Measurements from ENCODE around the gene CD59. TPM values are rescaled to one million over a fixed set of nuclear protein-coding genes. Genes with fewer than 3 reads are reported as not detected.

CD59 gene
- polyA plus RNA-seq, 2 of the 4 experiments (the other 2 are of a cell fraction): 335 to 375 TPM

DNA sequence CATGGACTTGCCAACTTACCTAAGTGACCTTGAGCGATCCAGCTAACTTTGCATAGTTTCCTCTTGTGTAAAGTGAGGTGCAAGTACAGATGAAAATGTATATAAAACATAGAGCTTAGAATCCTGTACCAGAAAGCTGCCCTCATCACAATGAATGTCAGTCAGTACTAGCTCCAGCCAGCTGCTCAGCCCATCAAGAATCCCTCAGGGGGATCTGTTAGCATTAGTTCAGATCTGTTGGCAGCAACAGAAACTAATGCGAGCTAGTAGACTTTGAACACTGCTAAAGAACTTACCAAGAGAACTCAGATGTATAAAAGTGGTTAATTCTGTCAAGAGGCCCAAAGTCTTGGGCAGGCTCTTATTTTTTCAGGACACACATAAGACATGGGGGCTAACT, 29.3 kb downstream of the CD59 start (continued):
- TF ChIP-seq CBX8 (IDR thresholded peaks at IDR 0.05) (no peak), CEBPB (IDR thresholded peaks at IDR 0.05) (no peak)
- TF ChIP-seq, protein P1, sequence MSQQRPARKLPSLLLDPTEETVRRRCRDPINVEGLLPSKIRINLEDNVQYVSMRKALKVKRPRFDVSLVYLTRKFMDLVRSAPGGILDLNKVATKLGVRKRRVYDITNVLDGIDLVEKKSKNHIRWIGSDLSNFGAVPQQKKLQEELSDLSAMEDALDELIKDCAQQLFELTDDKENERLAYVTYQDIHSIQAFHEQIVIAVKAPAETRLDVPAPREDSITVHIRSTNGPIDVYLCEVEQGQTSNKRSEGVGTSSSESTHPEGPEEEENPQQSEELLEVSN (IDR thresholded peaks at IDR 0.05; ENCODE audit: borderline replicate concordance, low read depth): no peak

DNA sequence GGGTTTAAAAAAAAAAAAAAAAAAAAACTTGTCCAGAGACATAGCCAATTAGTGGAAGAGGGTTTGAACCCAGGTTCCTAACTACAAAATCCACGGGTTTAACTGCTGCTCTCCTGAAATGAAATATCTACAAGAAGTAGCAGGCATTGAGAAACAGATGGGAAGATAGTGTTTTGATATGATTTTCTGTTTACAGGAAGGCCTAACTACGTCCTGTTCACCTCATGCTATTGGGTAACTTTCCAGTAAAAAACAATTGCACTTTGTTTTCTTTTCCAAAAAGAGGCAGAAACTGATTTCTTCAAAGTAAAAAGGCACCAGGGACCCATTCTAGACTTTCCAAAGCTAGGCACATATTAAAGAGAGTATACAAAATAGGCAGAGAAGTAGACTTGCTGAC, 29.7 kb downstream of the CD59 start:
- 54% methylated on average over 2 of the region's 2 CpGs for WGBS (ENCODE audit: missing lambda C conversion rate)
- TF ChIP-seq NPAS2 (CRISPR knock-in tag; IDR thresholded peaks at IDR 0.05; ENCODE audit: borderline replicate concordance) (no peak), MAFK (IDR thresholded peaks at IDR 0.05; ENCODE audit: partially characterized antibody) (no peak), CBX8 (IDR thresholded peaks at IDR 0.05) (no peak), MYC (IDR thresholded peaks at IDR 0.05; ENCODE audit: borderline replicate concordance, low read length) (no peak), ESRRA (IDR thresholded peaks at IDR 0.05; ENCODE audit: borderline replicate concordance, low read length) (no peak), CHD2 (IDR thresholded peaks at IDR 0.05; ENCODE audit: low read length, partially characterized antibody) (no peak)
- TF ChIP-seq, protein P2, sequence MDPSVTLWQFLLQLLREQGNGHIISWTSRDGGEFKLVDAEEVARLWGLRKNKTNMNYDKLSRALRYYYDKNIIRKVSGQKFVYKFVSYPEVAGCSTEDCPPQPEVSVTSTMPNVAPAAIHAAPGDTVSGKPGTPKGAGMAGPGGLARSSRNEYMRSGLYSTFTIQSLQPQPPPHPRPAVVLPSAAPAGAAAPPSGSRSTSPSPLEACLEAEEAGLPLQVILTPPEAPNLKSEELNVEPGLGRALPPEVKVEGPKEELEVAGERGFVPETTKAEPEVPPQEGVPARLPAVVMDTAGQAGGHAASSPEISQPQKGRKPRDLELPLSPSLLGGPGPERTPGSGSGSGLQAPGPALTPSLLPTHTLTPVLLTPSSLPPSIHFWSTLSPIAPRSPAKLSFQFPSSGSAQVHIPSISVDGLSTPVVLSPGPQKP (IDR thresholded peaks at IDR 0.05; ENCODE audit: low read depth, low read length): no peak

DNA sequence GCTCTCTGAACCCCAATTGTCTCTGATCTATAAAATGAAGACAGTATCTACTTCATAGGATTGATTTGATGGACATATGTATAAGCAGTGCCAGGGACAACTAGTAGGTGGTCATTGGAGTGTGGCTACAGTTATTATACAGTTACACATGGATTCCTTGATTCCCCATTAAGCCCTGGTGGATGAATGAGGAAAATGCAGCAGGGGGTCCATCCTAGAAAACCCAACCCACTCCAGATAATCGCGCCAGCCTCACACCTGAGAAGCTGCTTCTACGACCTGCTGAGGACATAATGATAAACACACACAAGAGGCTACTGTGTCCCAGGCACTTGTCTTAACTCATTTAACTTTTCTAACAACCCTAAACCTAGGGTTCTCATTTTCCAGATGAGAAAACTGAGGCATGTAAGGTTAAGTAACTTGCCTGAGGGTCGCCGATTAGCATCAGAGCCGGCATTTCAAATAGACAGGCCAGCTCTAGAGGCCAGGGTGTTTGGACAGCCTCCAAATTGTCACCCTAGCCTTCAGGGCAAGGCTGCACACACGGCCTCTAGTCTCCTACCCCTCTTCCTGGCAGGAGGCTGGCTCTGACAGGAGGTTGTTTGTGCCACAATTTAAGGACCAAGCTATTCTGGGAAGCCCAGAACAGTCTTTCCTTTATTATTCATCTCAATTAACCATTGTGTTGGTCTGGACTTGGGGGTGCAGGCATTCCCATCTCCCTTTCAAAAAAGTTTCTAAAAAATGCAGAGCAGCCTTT, 31.8 kb downstream of the CD59 start:
- 85% methylated on average over 7 of the region's 7 CpGs for WGBS (ENCODE audit: missing lambda C conversion rate)
- H3K4me1 ChIP-seq: peaks cover 87% of the 10 kb centered on the region
- FAIRE-seq: no peak
- no peaks in the 10 kb centered on the region for H3K9me3 ChIP-seq
- no peak for ATAC-seq
- peak overlapping the region; percentile 86 for H3K4me2 ChIP-seq
- DNase-seq (ENCODE audit: low read depth in 1 of 2, low spot score in 1 of 2): no peak
- CTCF ChIA-PET: interaction anchor here (0.6 to 2.3 kb wide), 6 partner anchors 10 to 130 kb away, joined by 4 to 10 read pairs (median 6); no protein-coding TSS in a partner anchor
- TF ChIP-seq POLR2AphosphoS2 (conservative IDR thresholded peaks at IDR 0.05; ENCODE audit: low read length): peak; percentile 52; the same call in 1 of the 2 replicates
- TF ChIP-seq, protein P3, sequence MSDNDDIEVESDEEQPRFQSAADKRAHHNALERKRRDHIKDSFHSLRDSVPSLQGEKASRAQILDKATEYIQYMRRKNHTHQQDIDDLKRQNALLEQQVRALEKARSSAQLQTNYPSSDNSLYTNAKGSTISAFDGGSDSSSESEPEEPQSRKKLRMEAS (IDR thresholded peaks at IDR 0.05): no peak
- TF ChIP-seq, protein P1 (IDR thresholded peaks at IDR 0.05; ENCODE audit: borderline replicate concordance, low read depth): no peak
- POLR2A ChIA-PET: interaction anchor here (1.4 to 5.2 kb wide), 2 partner anchors 14 to 32 kb away, joined by 3 to 74 read pairs; partner anchors contain the start of gene CD59
- H3K27ac ChIP-seq: peak overlapping the region; percentile 78 to 82
- H3K4me3 ChIP-seq: no peak overlapping the region

More for the DNA sequence above, 29.7 kb downstream of the CD59 start:
- Histone ChIP-seq H3K9me3 (no peaks in the 10 kb centered on the region), H3K27ac (peak overlapping the region; percentile 15 to 53; a peak in 3 of 6 replicates), H3K4me3 (no peak overlapping the region), H3K4me1 (peaks cover 77% of the 10 kb centered on the region), H3K4me2 (peak overlapping the region; percentile 18; the same call in 1 of the 3 replicates)
- ChIA-PET CTCF (interaction anchor here (0.9 to 2.3 kb wide), 6 partner anchors 9 to 123 kb away, joined by 3 to 8 read pairs (median 4); partner anchors contain the start of gene CD59), POLR2A (interaction anchor here (1.0 kb wide), 1 partner anchor 30 kb away, joined by 3 read pairs; no protein-coding TSS in a partner anchor)
- no peak for FAIRE-seq
- no peak for DNase-seq (ENCODE audit: low read depth in 1 of 2, low spot score in 1 of 2)
- no peak for ATAC-seq

DNA sequence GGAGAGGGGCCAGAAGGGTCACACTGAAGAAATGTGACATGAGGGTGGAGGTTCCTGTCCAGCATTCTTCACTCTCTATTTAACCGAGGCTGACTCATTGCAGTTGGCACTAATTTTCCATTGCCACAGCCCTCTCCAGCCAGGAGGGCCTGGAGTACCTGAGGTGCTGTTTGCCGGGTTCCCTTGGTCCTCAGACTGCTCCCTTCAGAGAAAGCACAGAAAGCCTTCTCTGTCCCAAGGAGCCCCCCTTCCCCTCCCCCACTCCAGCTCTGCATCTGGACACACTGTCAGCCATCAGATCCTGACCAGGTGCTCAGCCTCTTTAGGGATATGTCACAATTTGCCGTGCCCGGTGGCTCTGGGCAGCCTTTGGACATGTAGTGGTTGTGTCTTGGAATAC, 32.4 kb downstream of the CD59 start:
- Histone ChIP-seq H3K4me2 (peak overlapping the region; percentile 86), H3K9me3 (no peaks in the 10 kb centered on the region), H3K4me3 (no peak overlapping the region), H3K27ac (peak overlapping the region; percentile 78 to 82), H3K4me1 (peaks cover 82% of the 10 kb centered on the region)
- ChIA-PET POLR2A (interaction anchor here (1.4 to 5.2 kb wide), 2 partner anchors 13 to 33 kb away, joined by 3 to 74 read pairs; partner anchors contain the start of gene CD59), CTCF (interaction anchor here (1.4 to 2.5 kb wide), 3 partner anchors 10 to 16 kb away, joined by 6 to 12 read pairs (median 10); no protein-coding TSS in a partner anchor)
- ATAC-seq: no peak
- TF ChIP-seq FOSB (CRISPR knock-in tag; IDR thresholded peaks at IDR 0.05) (peak; percentile 38; the same call in 1 of the 2 replicates), FOSL2 (IDR thresholded peaks at IDR 0.05) (no peak), FOSL2 (CRISPR knock-in tag; IDR thresholded peaks at IDR 0.05) (peak; percentile 39), MYC (IDR thresholded peaks at IDR 0.05; ENCODE audit: borderline replicate concordance, low read length) (no peak)
- 46% methylated on average over 3 of the region's 4 CpGs for WGBS (ENCODE audit: missing lambda C conversion rate)
- peak in 1 of 2 experiments; percentile 44 for DNase-seq (ENCODE audit: low read depth in 1 of 2, low spot score in 1 of 2)
- no peak for FAIRE-seq

Data from A549 (cell line).